Cerebellar cortex (tissue), 1 donor: ENCODE measurements around the gene MLPH.

Source experiments
- DNase-seq: peaks from one replicate; pipeline ENCODE4 v3.0.0-alpha.2; 2015; ENCODE audit warnings: low spot score

MLPH gene

DNA sequence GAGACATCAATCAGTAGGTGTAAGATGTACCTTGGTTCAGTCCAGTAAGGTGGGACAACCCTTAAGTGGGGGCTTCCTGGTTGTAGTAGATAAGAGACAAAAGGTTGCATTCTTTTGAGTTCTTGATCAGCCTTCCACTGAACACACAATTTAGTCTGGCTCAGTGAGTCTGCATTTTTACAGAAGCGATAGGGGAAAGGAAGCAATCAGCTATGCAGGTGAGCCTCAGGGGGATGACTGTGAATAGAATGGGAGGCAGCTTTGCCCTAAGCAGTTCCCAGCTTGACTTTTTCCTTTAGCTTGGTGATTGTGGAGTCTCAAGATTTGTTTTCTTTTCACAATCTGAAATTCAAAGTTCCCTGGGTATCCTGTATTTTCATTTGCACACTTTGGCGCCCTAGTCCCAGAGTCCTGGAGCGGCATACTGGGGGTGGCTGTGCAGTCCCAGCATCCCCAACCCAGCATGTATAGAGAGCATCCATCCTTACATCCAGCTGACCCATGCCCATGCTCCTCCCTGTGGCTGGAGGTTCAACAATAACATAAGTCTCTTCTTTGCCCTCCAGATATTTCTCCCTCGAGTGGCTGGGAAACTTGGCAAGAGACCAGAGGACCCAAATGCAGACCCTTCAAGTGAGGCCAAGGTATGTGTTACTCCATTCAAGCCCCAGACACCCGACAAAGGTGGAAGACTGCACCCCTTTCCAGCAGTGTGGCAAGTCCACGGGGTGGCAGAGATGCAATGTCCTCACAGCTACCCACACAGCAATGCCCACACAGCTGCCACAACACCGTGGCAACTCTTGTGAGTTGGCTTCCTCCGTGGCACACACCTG lies 59.2 kb downstream of the MLPH start:
- DNase-seq, result no peak

DNA sequence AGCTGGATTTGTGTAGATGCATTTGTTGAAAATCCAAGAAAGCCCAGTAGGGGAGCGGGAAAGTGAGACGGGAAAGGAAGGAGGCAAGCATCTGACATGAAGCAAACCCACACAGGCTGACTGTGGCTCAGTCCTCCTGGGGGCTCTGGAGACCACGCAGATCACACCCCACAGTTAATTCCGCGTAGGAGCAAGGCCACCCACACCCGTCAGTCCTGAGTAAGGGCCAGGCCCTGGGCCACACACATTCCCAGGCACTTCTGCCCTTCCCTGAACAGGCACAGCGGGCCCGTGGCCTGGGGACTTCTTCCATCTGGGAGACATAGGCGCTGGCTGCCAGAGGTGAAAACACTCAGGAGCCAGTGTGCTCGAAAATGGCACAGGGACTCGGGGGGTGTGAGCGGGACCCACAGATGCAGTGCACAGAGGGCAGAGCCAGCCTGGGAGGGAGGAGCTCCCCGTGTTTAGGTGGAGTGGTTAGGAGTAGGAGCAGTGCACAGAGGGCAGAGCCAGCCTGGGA lies 59.9 kb downstream of the MLPH start:
- no peak for DNase-seq

DNA sequence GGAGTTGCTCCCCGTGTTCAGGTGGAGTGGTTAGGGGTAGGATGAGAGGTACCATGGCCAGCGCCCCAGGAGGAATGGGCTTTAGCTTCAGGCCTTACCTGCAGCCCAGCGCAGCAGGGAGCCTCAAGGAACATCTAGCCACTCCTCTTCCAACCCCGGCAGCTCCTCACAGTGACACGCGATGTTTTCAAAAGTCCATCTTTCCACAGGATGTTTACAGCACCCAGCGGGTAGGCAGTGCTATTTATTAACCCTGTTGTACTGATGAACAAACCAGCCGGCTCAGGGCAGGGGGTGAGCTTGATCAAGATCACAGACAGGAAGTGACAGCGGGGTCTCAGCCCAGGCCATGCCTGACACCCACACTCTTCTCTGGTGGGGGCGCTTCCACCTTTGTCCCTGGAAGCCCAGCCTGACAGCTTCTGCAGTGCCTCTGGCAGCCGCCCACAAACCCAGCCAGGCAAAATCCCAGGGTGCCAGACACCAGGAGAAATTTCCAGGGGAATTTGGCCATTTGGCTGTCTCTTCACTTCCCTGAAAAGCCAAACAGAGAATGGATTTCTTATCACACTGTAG lies 60.9 kb downstream of the MLPH start:
- DNase-seq, result no peak

DNA sequence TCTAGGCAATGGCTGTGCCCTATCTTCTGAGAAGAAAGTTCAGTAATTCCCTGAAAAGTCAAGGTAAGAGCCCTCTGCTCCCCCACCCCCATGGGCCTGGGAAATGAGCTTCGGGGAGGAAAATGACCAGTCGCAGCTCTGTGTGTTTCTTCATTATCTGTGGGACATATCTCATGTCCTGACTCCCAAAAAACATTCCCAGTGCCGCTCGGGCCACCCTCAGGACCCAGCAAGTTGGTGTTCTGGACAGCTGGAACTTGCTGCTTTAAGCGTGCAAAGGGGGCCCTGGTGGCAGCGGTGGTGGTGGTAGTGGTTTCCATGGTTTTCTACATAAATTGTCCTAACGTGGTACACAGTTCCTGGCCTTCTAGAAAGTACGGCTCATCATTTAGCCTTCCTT lies 62.2 kb downstream of the MLPH start:
- no peak for DNase-seq

DNA sequence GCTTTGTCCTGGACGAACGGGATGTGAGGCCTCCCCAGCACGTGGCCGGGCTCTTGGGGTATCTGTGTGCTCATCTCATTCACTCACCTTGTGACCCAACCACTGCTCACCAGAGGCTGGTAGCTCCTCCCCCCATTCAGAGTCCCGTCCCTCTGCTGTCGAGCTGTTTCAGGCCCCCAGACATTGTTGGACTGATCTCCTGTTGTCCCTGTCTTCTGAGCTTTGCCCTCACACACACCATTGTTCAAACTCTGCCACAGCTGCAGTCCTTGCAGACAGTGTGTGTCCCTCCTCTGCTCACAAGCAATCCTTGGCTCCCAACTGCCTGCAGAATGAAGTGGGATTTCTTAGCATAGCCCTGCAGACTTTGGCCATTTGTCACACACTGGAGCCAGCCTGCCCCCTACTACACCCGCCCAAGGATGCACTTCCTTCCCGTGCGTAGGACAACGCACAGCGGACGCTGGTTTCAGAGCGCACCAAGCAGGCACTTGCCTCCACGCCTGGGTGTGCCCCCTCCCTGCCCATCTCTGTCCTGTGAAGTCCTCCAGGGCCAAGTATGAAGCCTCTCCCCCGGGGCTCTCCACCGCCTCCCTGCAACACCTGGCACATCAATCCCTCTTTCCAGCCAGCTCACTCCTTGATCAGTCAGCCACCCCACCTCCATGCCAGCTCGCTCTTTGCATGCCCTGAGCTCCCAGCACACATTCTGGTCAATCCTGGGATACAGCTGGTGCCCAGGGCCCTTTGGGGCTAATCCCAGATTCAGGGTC lies 62.8 kb downstream of the MLPH start:
- DNase-seq, result no peak

DNA sequence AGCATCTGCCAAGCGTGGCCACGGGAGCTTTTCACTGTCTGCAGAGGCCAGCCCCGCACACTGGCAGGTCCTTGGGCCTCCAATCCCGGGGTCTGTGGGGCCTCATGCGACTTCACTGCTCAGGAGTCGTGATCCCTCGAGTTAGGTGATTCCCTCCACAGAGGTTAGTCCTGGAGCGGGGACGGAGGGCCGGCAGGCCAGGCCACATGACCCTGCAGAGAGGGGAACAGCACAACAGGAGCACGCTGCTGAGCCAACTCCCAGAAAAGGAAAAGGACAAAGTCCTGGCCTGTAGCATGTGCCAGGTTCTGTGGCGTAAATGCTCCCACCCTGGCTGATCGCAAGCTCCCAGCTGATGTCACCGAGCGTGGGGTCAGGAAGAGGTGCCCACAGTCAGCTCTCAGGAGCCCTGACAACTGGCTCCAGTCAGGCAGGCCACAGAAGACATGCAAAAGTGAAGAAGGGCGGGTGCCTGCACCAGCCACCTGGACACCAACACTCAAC lies 64.1 kb downstream of the MLPH start:
- DNase-seq, result no peak

DNA sequence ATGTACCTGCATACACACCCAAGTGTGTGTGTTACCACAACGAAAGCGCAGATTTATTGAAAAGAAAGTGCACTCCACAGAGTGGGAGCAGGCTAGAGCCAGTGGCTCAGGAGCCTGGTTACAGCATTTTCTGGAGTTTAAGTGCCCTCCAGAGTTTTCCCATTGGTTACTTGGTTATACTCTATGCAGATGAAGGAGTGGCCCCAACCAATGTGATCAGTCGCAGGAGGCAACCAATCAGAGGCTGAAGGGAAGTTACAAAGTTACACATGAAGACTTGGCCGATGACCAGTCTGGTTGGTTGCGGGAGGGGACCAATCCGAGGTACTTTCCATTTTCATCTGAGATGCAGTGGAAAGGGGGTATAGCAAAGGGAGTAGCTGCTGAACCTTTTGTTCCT lies 65.9 kb downstream of the MLPH start:
- no peak for DNase-seq

DNA sequence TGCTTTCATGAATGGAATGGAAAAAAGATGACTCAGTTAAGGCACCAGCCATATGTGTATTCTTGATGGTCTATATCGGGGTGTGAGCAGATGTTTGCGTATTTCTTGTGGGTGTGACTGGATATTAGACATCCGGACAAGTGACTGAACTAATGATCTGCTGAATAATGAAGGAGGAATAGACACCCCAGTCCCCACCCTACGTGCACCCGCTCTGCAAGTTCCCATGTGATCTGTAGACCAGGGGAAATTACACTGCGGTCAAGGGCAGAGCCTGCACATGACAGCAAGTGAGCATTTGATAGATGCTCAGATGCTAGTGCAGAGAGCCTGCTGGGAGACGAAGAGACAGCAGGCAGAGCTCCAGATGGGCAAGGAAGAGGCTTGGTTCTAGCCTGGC lies 66.9 kb downstream of the MLPH start:
- no peak for DNase-seq

DNA sequence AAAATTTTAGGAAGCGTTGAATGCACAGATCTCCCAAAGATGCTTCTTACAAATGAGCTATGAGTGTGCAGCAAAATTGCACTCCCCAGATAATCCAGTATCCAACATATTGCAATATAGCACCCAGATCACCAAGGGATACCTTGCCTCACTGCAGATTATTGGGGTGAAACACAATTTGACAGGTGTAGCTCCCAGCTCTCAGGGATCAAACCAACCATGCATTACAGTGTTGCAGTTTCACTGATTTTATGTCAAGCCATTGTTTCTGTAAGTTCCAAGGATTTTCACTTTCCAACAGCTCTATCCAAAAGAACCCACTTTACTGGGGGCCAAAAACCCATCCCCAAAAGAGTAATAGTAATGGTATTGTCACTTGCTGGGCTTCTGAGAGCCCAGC lies 68.5 kb downstream of the MLPH start:
- DNase-seq, result no peak

DNA sequence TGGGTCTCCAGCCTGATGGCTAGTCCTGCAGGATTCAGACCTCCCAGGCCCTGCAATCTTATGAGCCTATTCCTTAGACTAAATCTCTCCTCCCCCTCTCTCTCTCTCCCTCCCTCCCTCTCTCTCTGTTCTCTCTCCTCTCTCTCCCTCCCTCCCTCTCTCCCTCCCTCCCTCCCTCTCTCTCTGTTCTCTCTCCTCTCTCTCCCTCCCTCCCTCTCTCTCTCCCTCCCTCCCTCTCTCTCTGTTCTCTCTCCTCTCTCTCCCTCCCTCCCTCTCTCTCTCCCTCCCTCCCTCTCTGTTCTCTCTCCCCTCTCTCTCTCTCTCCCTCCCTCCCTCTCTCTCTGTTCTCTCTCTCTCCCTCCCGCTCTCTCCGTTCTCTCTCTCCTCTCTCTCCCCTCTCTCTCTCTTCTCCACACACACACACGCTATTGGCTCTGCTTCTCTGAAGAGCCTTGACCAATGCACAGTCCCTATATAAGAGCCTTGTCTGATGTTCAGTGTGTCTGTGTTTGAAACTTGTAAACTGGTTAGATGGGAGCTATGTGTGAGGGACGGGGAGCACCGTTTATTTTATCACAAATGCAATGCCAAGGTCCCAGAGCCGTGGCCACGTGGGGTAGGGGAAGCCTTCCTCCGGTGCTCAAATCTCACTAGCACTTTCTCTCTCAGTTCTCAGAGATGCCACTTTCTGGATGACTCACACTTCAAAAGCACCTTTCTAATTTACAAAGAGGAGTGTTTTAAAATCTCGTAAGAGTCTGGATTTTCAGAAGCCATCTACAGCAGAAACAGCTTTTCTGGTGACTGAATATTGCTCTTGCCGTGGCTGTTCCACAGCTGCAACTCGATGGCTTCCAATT lies 70.0 kb downstream of the MLPH start:
- no peak for DNase-seq

DNA sequence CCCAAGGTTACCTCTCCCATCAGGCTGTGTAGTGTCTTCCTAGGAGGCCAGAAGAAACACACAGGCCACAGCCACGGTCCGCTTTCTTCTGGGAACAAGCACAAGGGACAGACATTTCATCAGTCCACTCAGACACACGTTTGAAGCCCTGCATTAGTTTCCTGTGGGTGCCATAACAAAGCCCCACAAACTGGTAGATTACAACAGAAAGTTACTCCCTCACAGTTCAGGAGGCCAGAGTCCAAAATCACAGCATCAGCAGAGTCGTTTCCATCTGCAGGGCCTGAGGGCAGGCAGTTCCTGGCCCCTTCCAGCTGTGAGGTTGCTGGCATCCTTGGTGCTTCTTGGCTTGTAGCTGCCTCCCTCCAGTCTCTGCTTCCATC lies 70.6 kb downstream of the MLPH start:
- no peak for DNase-seq

DNA sequence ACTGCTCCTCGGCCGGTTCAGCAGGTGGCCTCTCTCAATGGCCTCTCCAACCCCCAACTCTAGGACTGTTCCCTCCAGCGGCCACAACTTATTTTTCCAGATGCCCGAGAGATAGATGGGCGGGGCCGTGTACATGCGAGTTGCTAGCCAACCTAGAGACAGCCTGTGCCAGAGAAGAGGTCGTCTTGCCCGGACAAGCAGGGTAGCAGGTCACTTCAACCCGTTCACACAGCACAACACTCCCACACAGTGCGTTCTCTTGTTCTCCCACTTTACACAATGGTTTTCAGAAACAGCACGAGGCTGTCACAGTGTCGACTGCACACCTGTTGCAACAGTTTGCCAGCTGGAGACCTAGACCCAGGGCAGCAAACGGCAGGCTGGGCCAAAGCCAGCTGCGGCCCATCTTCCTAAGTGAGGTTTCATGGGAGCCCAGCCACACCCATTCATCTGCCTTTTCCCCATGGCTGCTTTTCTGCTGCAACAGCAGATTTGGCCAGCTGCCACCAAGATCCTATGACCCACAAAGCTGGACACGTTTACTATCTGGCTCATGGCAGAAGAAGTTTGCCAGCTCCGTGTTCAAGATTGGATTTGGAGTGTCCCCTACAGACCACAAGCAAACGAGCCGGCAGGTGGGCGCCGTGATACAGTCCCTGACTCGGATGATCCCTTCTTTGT lies 72.0 kb downstream of the MLPH start:
- no peak for DNase-seq

DNA sequence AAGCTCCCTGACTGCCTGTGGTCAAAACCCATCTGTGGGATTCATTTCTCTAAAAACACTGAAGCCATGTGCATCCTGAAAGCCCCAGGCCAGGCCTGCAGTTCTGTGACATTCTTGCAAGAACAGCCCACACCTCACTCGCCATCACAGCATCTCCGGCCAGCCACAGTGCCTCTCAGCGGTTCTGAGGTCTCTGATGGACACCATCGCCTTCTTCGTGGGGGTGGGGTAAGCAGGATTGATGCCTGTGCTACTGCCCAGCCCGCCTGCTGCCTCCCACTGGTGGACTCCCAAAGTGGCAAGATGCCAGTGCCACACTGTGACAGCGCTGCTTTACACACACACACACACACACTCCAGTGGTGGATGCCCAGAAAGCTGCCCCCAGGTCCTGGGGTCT lies 74.2 kb downstream of the MLPH start:
- DNase-seq, result no peak

DNA sequence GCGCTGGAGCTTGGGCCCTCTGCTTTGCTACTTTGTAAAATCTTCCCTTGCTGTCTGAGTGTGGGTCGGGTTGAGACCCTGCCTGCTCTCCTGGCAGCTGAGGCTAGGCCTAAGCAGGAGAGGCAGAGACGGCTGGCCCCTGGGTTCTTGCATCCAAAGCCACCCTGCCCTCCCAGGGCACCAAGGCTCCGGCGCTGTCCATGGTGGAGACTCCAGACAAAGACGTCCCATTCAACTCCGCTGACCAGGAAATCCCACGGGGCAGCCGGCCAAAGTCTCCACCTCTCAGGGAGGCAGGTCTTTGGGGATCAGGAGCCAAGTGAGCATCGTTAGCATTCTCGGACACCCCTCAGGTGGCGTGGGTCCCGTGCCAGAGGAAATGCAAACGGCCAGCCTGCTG lies 76.8 kb downstream of the MLPH start:
- DNase-seq, result no peak

DNA sequence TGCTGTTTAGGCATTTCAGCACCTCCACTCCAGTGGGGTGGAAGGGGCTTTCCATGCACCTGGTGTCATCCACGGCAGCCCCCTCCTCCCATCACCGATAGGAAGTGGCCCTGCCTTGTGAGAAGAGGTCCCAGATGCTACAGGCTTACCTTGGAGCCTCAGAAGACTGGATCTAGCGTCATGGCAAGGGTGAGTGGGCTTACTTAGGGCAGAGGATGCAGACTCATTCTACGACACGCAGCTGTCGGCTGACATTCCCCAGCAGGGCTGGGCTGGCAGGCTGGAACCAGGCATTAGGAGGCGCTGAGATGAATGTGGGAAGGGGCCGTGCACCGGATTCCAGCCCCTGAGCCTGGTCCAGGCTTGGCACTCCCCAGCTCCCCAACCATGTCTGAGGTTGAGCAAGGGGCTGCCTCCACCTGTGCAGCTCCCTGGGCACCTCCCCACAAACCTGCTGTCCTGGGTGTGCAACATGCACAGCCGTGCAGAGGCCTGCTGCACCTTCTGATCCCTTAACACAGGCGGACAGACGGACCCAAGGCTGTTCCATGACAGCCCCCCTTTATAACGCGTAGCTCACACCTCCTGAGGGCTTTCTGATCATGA lies 77.6 kb downstream of the MLPH start:
- no peak for DNase-seq

DNA sequence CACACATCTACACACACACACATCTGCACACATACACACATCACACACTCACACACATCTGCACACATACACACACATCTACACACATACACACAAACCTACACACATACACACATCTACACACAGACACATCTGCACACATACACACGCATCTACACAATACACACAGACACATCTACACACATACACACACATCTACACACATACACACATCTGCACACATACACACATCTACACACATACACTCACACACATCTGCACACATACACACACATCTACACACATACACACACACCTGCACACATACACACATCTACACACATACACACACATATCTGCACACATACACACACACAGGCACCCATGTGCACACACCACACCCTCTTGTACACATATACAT lies 78.9 kb downstream of the MLPH start:
- DNase-seq, result no peak

DNA sequence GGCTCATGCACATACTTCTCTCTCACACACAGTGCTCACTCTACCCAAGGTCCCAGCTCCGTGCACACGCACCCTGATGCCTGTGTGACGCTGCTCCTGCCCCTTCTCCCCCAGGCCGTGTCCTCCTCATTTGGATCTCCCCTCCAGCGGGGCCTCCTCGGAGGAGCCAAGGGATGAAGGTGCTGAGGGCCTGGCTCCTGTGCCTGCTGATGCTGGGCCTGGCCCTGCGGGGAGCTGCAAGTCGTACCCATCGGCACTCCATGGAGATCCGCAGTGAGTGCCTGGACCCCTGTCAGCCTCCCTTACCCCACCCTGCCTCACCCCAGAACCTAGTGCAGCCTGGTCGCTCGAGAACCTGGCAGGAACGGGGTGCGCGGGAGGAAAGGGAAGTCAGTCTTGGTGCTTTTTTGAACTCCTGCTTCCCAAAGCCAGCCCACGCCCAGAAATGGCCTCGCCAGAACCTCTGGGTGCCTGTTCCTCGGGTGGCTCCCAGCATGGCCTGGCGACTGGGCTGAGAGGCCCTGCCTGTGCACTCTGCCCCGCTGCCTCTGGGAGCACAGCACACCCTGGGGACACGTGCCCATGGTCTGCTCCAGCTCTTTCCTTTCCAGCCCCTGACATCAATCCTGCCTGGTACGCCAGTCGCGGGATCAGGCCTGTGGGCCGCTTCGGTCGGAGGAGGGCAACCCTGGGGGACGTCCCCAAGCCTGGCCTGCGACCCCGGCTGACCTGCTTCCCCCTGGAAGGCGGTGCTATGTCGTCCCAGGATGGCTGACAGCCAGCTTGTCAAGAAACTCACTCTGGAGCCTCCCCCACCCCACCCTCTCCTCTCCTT lies 79.6 kb downstream of the MLPH start, which contains the start of gene PRLH:
PRLH (plus strand) TSS at position 174 of the 835 bp plus-strand sequence; CDS start at position 174, 0 bp downstream.
- DNase-seq, result no peak

DNA sequence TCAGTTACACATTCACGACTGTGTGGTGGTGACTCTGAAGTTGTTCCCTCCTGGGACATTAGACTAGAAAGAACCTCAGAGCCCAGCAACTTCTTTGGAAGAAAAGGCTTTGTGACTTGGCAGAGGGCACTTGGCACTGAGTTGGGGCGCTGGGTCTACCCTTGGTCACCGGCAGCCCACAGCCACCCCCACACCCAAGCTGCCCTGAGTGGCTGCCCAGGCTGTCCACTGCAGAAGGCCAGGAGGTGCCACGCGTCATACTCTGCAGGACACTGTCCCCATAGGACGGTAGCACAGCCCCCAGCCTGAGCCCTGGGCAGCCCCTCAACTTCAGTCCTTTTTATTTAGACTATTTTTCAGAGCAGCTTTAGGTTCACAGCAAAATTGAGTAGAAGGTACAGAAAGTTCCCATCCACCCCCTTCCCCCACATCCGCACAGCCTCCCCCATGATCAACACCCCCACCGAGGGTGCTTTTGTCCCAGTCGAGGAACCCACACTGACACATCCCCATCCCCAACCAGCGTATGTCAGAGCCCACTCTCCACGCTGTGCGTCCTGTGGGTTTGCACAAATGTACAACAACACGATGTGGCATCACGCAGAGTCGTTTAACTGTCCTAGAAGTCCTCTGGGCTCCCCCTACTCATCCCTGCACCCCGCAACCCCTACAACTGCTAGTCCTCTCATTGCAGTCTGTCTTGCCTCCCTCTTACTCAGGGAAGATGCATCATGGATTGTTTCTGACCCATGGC lies 80.4 kb downstream of the MLPH start:
- no peak for DNase-seq

DNA sequence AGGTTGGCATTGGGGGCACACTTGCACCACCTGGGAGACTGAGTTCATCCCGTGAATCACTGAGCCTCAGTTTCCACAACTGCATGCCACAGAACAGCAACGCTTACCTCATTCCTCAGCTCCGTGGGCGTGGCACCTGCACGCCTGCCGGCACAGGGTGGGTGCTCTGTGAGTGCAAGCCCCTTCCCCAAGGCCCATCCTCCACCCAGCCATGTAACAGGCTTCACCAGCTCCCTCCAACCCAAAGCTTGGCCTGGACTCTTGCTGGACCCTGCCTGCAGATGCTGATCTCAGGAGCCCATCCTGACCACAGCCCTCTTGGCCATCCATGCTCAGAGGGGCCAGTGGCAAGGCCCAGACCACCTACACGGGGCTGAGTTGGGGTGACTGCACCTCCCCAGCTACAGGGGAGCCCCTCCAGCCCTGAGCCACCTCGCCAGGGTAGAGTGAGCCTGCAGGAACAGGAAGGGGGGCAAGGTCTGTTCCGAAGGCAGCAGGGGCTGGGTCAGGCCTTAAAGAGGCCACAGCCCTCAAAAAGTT lies 81.1 kb downstream of the MLPH start:
- DNase-seq, result no peak
